Upper lobe of right lung (tissue), 1 donor: ENCODE data around the gene MON1B. TPM values are rescaled to one million over a fixed set of nuclear protein-coding genes. Genes with fewer than 3 reads are reported as not detected.
"Not testable (repeated sequence)": the region's sequence is repeated elsewhere in the genome, so short reads cannot be mapped to it uniquely, and the experiment has no call there.

Source experiments
- ATAC-seq: fragments of 200-7000 bp; cut with Tn5 transposase; one replicate; pipeline ENCODE4 v1.9.1; 2020; ENCODE audit warnings: mild to moderate bottlenecking, moderate library complexity
- DNase-seq: peaks from one replicate; pipeline ENCODE4 v3.0.0-alpha.2; 2020
- H3K27ac ChIP-seq: fragments of 200-600 bp; one replicate; pipeline ENCODE4 v1.8.0; 2022
- H3K27me3 ChIP-seq: fragments of 200-600 bp; one replicate; pipeline ENCODE4 v1.8.0; 2022; ENCODE audit warnings: mild to moderate bottlenecking
- H3K36me3 ChIP-seq: fragments of 200-600 bp; one replicate; pipeline ENCODE4 v1.8.0; 2022
- H3K4me1 ChIP-seq: fragments of 200-600 bp; one replicate; pipeline ENCODE4 v1.8.0; 2022
- H3K4me3 ChIP-seq: fragments of 200-600 bp; one replicate; pipeline ENCODE4 v1.8.0; 2022; ENCODE audit warnings: mild to moderate bottlenecking
- H3K9me3 ChIP-seq: fragments of 200-600 bp; one replicate; pipeline ENCODE4 v1.8.0; 2022
- CTCF ChIP-seq: fragments of 200-600 bp; IDR thresholded peaks from one replicate; pipeline ENCODE4 v1.8.0; 2022; ENCODE audit warnings: antibody characterized with exemption
- intact Hi-C: fragments of 100-400 bp; cut with DNase I; formaldehyde crosslinking; loops from one replicate; pipeline ENCODE4 v1.11.0; 2022
- total RNA-seq: library from RNA; stranded (reverse); fragmentation: NEBNext Ultra II Directional; extraction: Animal tissue kit (Norgen Biotek cat#: 25700); gene quantifications from one replicate; pipeline ENCODE4 v1.2.1, GENCODE V29; 2021
- donor health status: DM: no; HTN: yes; CAD: no; lungs with severe emphysema.

MON1B gene
- total RNA-seq, 1 donor from 2014 or later: 54.2 TPM

GRCh38 chr16:77165006-77165405, 26.0 kb upstream of the MON1B start:
- Histone ChIP-seq H3K4me1 (no peaks in the 10 kb centered on the region), H3K27ac (no peak overlapping the region), H3K9me3 (no peaks in the 10 kb centered on the region), H3K4me3 (no peak overlapping the region), H3K27me3 (no peaks in the 10 kb centered on the region), H3K36me3 (no peaks in the 10 kb centered on the region)
- ATAC-seq (no peak), DNase-seq (no peak)
- intact Hi-C loops: no loop called here
- TF ChIP-seq CTCF: no peak

DNA sequence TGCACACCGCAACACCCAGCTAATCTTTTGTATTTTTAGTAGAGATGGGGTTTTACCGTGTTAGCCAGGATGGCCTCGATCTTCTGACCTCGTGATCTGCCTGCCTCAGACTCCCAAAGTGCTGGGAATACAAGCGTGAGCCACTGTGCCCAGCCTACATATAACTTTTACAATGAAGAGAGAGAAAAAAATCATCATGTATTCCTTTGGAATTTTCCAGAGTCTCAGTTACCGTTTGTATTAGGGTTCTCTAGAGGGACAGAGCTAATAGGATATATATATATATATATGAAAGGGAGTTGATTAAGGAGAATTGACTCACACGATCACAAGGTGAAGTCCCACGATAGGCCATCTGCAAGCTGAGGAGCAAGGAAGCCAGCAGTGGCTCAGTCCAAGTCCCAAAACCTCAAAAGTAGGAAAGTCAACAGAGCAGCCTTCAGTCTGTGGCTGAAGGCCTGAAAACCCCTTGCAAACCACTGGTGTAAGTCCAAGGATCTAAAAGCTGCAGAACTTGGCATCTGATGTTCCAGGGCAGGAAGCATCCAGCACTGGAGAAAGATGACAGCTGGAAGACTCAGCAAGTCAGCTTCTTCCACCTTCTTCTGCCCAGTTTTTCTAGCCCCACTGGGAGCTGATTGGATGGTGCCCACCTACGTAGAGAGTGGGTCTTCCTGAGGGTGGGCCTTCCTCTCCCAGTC, 25.3 kb upstream of the MON1B start:
- ATAC-seq, intact Hi-C loops, H3K9me3 ChIP-seq, H3K27me3 ChIP-seq, H3K4me1 ChIP-seq, DNase-seq, H3K4me3 ChIP-seq, H3K27ac ChIP-seq, H3K36me3 ChIP-seq: not testable (repeated sequence)

DNA sequence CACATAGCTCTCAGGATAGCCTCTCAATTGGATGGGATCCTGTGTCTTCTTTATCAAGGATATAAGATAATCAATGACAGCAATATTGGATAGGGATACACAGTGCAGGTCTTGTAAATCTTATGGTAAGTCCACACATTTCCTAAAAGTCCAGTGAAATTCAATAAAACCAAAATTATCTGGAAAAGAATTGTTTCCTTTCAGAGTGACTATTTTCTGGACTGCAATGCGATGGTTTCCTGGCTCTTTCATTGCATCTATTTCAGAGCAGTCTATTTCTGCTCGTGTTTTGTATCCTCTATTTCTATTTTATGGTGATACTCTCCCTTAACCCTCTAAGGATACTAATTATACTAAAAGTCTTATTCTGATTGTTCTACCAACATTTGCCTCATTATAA, 24.3 kb upstream of the MON1B start:
- Histone ChIP-seq H3K27me3 (no peaks in the 10 kb centered on the region), H3K36me3 (no peaks in the 10 kb centered on the region), H3K9me3 (no peaks in the 10 kb centered on the region), H3K27ac (no peak overlapping the region), H3K4me3 (no peak overlapping the region), H3K4me1 (no peaks in the 10 kb centered on the region)
- intact Hi-C loops: no loop called here
- no peak for TF ChIP-seq CTCF
- DNase-seq: no peak
- no peak for ATAC-seq

DNA sequence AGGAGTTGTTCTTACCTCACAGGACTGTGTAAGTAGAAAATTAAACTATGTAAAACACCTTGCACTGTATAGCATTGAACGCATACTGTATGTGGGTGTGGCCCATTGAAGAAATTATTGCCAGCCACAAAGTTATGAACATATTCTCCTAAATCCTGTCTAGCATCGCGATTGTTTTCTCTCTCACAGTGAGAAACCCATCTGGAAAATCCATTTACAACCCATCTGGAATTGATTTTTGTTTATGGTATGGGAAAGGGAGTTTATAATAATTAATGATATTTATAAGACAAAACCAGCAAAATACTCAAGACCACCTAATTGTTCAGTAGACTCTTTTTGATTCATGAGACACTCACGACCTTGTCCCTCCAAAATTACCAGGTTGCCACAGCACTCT, 22.1 kb upstream of the MON1B start:
- TF ChIP-seq CTCF: no peak

GRCh38 chr16:77169650-77170236, 21.2 kb upstream of the MON1B start:
- Histone ChIP-seq H3K27me3 (no peaks in the 10 kb centered on the region), H3K36me3 (no peaks in the 10 kb centered on the region), H3K9me3 (no peaks in the 10 kb centered on the region), H3K4me3 (no peak overlapping the region), H3K4me1 (no peaks in the 10 kb centered on the region), H3K27ac (no peak overlapping the region)
- TF ChIP-seq CTCF: peak; percentile 65
- no peak for DNase-seq
- intact Hi-C loops: no loop called here
- peak; percentile 86 for ATAC-seq

More for the DNA sequence above, 22.1 kb upstream of the MON1B start:
- ATAC-seq (no peak), DNase-seq (no peak)
- intact Hi-C loops: no loop called here
- Histone ChIP-seq H3K36me3 (no peaks in the 10 kb centered on the region), H3K4me1 (no peaks in the 10 kb centered on the region), H3K27ac (no peak overlapping the region), H3K9me3 (no peaks in the 10 kb centered on the region), H3K27me3 (no peaks in the 10 kb centered on the region), H3K4me3 (no peak overlapping the region)

DNA sequence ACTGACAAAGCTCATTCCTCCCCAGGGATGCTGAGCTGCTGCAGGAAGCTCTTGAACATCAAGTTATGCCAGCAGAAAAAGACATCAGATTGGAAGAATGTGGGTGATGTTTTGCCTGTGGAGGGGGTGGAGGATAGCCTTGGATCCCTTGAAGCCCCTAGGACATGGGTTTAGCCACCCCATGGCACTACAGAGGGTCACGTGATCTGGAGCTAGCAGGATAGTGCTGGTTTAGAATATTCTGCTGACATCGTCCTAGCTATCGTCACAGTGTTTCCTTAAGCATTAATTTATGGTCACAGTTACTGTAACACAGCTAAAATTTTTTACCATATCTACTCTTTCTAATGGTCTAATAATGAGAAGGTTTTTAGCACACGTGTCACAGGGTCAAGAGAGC, 20.2 kb upstream of the MON1B start:
- Histone ChIP-seq H3K9me3 (no peaks in the 10 kb centered on the region), H3K27ac (no peak overlapping the region), H3K36me3 (no peaks in the 10 kb centered on the region), H3K27me3 (no peaks in the 10 kb centered on the region), H3K4me1 (no peaks in the 10 kb centered on the region), H3K4me3 (no peak overlapping the region)
- no peak for TF ChIP-seq CTCF
- DNase-seq: no peak
- intact Hi-C loops: no loop called here
- no peak for ATAC-seq
